ENCODE data around the gene FAM20A.

FAM20A gene

GRCh38 chr17:68634345-68634876 is 33.2 kb upstream of the FAM20A start:
- TF ChIP-seq SUZ12 (IDR thresholded peaks at IDR 0.05; ENCODE audit: extremely low read depth, insufficient read depth, insufficient read length): no peak
- no peak for TF ChIP-seq ZNF274 (IDR thresholded peaks at IDR 0.05; ENCODE audit: low read depth, low read length)
- TF ChIP-seq YY1 (IDR thresholded peaks at IDR 0.05; ENCODE audit: insufficient read depth, insufficient read length): no peak
- no peaks in the 10 kb centered on the region for H3K36me3 ChIP-seq (ENCODE audit: insufficient read depth, insufficient read length, low read length)
- no peak overlapping the region for H3K9ac ChIP-seq (ENCODE audit: insufficient read length, low read depth)
- H3K9me3 ChIP-seq (ENCODE audit: insufficient read depth, low read length): no peaks in the 10 kb centered on the region; the same call in 1 of the 2 replicates
- H3K27me3 ChIP-seq (ENCODE audit: insufficient read depth, insufficient read length): no peaks in the 10 kb centered on the region
- H3K4me1 ChIP-seq (ENCODE audit: insufficient read depth, insufficient read length): no peaks in the 10 kb centered on the region
- H3K4me3 ChIP-seq (ENCODE audit: insufficient read length, low read depth): no peak overlapping the region
- DNase-seq (ENCODE audit: low read depth, low spot score): no peak

GRCh38 chr17:68628576-68628957 is 27.4 kb upstream of the FAM20A start:
- H3K9ac ChIP-seq (ENCODE audit: insufficient read length, low read depth): no peak overlapping the region
- no peak overlapping the region for H3K4me3 ChIP-seq (ENCODE audit: insufficient read length, low read depth)
- no peak for TF ChIP-seq SUZ12 (IDR thresholded peaks at IDR 0.05; ENCODE audit: extremely low read depth, insufficient read depth, insufficient read length)
- no peak for TF ChIP-seq YY1 (IDR thresholded peaks at IDR 0.05; ENCODE audit: insufficient read depth, insufficient read length)
- TF ChIP-seq ZNF274 (IDR thresholded peaks at IDR 0.05; ENCODE audit: low read depth, low read length): no peak
- H3K36me3 ChIP-seq (ENCODE audit: insufficient read depth, insufficient read length, low read length): no peaks in the 10 kb centered on the region
- no peaks in the 10 kb centered on the region for H3K27me3 ChIP-seq (ENCODE audit: insufficient read depth, insufficient read length)
- no peaks in the 10 kb centered on the region for H3K4me1 ChIP-seq (ENCODE audit: insufficient read depth, insufficient read length)
- no peaks in the 10 kb centered on the region for H3K9me3 ChIP-seq (ENCODE audit: insufficient read depth, low read length)
- no peak for DNase-seq (ENCODE audit: low read depth, low spot score)

GRCh38 chr17:68627956-68628575 is 26.9 kb upstream of the FAM20A start:
- no peak for DNase-seq (ENCODE audit: low read depth, low spot score)
- Histone ChIP-seq H3K4me3 (ENCODE audit: insufficient read length, low read depth) (no peak overlapping the region), H3K36me3 (ENCODE audit: insufficient read depth, insufficient read length, low read length) (no peaks in the 10 kb centered on the region), H3K9ac (ENCODE audit: insufficient read length, low read depth) (no peak overlapping the region), H3K9me3 (ENCODE audit: insufficient read depth, low read length) (no peaks in the 10 kb centered on the region), H3K4me1 (ENCODE audit: insufficient read depth, insufficient read length) (no peaks in the 10 kb centered on the region), H3K27me3 (ENCODE audit: insufficient read depth, insufficient read length) (no peaks in the 10 kb centered on the region)
- no peak for TF ChIP-seq YY1 (IDR thresholded peaks at IDR 0.05; ENCODE audit: insufficient read depth, insufficient read length)
- no peak for TF ChIP-seq ZNF274 (IDR thresholded peaks at IDR 0.05; ENCODE audit: low read depth, low read length)
- TF ChIP-seq SUZ12 (IDR thresholded peaks at IDR 0.05; ENCODE audit: extremely low read depth, insufficient read depth, insufficient read length): no peak

GRCh38 chr17:68624381-68624780 is 23.2 kb upstream of the FAM20A start:
- no peak overlapping the region for H3K4me3 ChIP-seq (ENCODE audit: insufficient read length, low read depth)
- H3K27me3 ChIP-seq (ENCODE audit: insufficient read depth, insufficient read length): no peaks in the 10 kb centered on the region
- H3K9me3 ChIP-seq (ENCODE audit: insufficient read depth, low read length): no peaks in the 10 kb centered on the region
- no peak overlapping the region for H3K9ac ChIP-seq (ENCODE audit: insufficient read length, low read depth)
- no peaks in the 10 kb centered on the region for H3K36me3 ChIP-seq (ENCODE audit: insufficient read depth, insufficient read length, low read length)
- TF ChIP-seq YY1 (IDR thresholded peaks at IDR 0.05; ENCODE audit: insufficient read depth, insufficient read length) (no peak), SUZ12 (IDR thresholded peaks at IDR 0.05; ENCODE audit: extremely low read depth, insufficient read depth, insufficient read length) (no peak), ZNF274 (IDR thresholded peaks at IDR 0.05; ENCODE audit: low read depth, low read length) (no peak)
- DNase-seq (ENCODE audit: low read depth, low spot score): no peak
- H3K4me1 ChIP-seq (ENCODE audit: insufficient read depth, insufficient read length): no peaks in the 10 kb centered on the region

- no peak for DNase-seq (ENCODE audit: low read depth, low spot score)
- Histone ChIP-seq H3K9me3 (ENCODE audit: insufficient read depth, low read length) (no peaks in the 10 kb centered on the region), H3K4me3 (ENCODE audit: insufficient read length, low read depth) (no peak overlapping the region), H3K36me3 (ENCODE audit: insufficient read depth, insufficient read length, low read length) (no peaks in the 10 kb centered on the region), H3K9ac (ENCODE audit: insufficient read length, low read depth) (no peak overlapping the region), H3K4me1 (ENCODE audit: insufficient read depth, insufficient read length) (no peaks in the 10 kb centered on the region), H3K27me3 (ENCODE audit: insufficient read depth, insufficient read length) (no peaks in the 10 kb centered on the region)
- TF ChIP-seq YY1 (IDR thresholded peaks at IDR 0.05; ENCODE audit: insufficient read depth, insufficient read length) (no peak), SUZ12 (IDR thresholded peaks at IDR 0.05; ENCODE audit: extremely low read depth, insufficient read depth, insufficient read length) (no peak), ZNF274 (IDR thresholded peaks at IDR 0.05; ENCODE audit: low read depth, low read length) (no peak)
These were observed 22.6 kb upstream of the FAM20A start for GRCh38 chr17:68623811-68624210.

GRCh38 chr17:68622423-68622822 is 21.3 kb upstream of the FAM20A start:
- Histone ChIP-seq H3K27me3 (ENCODE audit: insufficient read depth, insufficient read length) (no peaks in the 10 kb centered on the region), H3K4me1 (ENCODE audit: insufficient read depth, insufficient read length) (no peaks in the 10 kb centered on the region), H3K4me3 (ENCODE audit: insufficient read length, low read depth) (no peak overlapping the region), H3K9ac (ENCODE audit: insufficient read length, low read depth) (no peak overlapping the region), H3K9me3 (ENCODE audit: insufficient read depth, low read length) (no peaks in the 10 kb centered on the region), H3K36me3 (ENCODE audit: insufficient read depth, insufficient read length, low read length) (no peaks in the 10 kb centered on the region)
- no peak for DNase-seq (ENCODE audit: low read depth, low spot score)
- TF ChIP-seq SUZ12 (IDR thresholded peaks at IDR 0.05; ENCODE audit: extremely low read depth, insufficient read depth, insufficient read length) (no peak), YY1 (IDR thresholded peaks at IDR 0.05; ENCODE audit: insufficient read depth, insufficient read length) (no peak), ZNF274 (IDR thresholded peaks at IDR 0.05; ENCODE audit: low read depth, low read length) (no peak)

- Histone ChIP-seq H3K4me3 (ENCODE audit: insufficient read length, low read depth) (no peak overlapping the region), H3K36me3 (ENCODE audit: insufficient read depth, insufficient read length, low read length) (no peaks in the 10 kb centered on the region), H3K9me3 (ENCODE audit: insufficient read depth, low read length) (no peaks in the 10 kb centered on the region), H3K9ac (ENCODE audit: insufficient read length, low read depth) (no peak overlapping the region), H3K4me1 (ENCODE audit: insufficient read depth, insufficient read length) (no peaks in the 10 kb centered on the region), H3K27me3 (ENCODE audit: insufficient read depth, insufficient read length) (no peaks in the 10 kb centered on the region)
- DNase-seq (ENCODE audit: low read depth, low spot score): no peak
- TF ChIP-seq ZNF274 (IDR thresholded peaks at IDR 0.05; ENCODE audit: low read depth, low read length): no peak
- TF ChIP-seq YY1 (IDR thresholded peaks at IDR 0.05; ENCODE audit: insufficient read depth, insufficient read length): no peak
- no peak for TF ChIP-seq SUZ12 (IDR thresholded peaks at IDR 0.05; ENCODE audit: extremely low read depth, insufficient read depth, insufficient read length)
These were observed 19.9 kb upstream of the FAM20A start for GRCh38 chr17:68621065-68621464.

Data from NT2/D1 (cell line).